Neural cell (in vitro differentiated cells): ENCODE results near the gene FGF12. TPM values are rescaled to one million over a fixed set of nuclear protein-coding genes. Genes with fewer than 3 reads are reported as not detected.
"Not testable (repeated sequence)": the region's sequence is repeated elsewhere in the genome, so short reads cannot be mapped to it uniquely, and the experiment has no call there.

Source experiments
- H2AFZ ChIP-seq: fragments of 200-600, 300-800 bp; sonication (generic), shearing (Covaris generic); 2 replicates; pipeline ENCODE4 v1.6.0; 2014; ENCODE audit warnings: low read depth, mild to moderate bottlenecking, antibody characterized with exemption, low read length, moderate library complexity
- H3F3A ChIP-seq: fragments of 200-600 bp; shearing (Covaris generic); 2 replicates; pipeline ENCODE4 v1.6.1; 2016; ENCODE audit warnings: mild to moderate bottlenecking, moderate library complexity, mixed read lengths, antibody characterized with exemption, low read length; ENCODE audit not compliant: insufficient read depth, poor library complexity, severe bottlenecking
- H3K27ac ChIP-seq: fragments of 200-600, 300-800 bp; sonication (generic), shearing (Covaris generic); 2 replicates; pipeline ENCODE4 v1.5.1; 2014; ENCODE audit warnings: mild to moderate bottlenecking, low read length, moderate library complexity
- H3K27me3 ChIP-seq: fragments of 300-800, 200-600 bp; sonication (generic), shearing (Covaris generic); 2 replicates; pipeline ENCODE4 v1.6.0; 2014; ENCODE audit warnings: mild to moderate bottlenecking, low read depth, low read length, moderate library complexity; ENCODE audit not compliant: insufficient read depth
- H3K36me3 ChIP-seq: fragments of 300-800, 200-600 bp; sonication (generic), shearing (Covaris generic); 2 replicates; pipeline ENCODE4 v1.5.1; 2014; ENCODE audit warnings: mild to moderate bottlenecking, antibody characterized with exemption, low read length, moderate library complexity; ENCODE audit not compliant: insufficient read depth
- H3K4me2 ChIP-seq: fragments of 300-800, 200-600 bp; sonication (generic), shearing (Covaris generic); 2 replicates; pipeline ENCODE4 v1.6.0; 2014; ENCODE audit warnings: mild to moderate bottlenecking, low read length
- H3K4me3 ChIP-seq: fragments of 300-800, 200-600 bp; sonication (generic), shearing (Covaris generic); 2 replicates; pipeline ENCODE4 v1.5.1; 2014; ENCODE audit warnings: mild to moderate bottlenecking, low read length, moderate library complexity
- H3K79me2 ChIP-seq: fragments of 200-600 bp; shearing (Covaris generic); replicated peaks from 2 replicates; pipeline ENCODE4 v1.6.0; 2014; ENCODE audit warnings: mild to moderate bottlenecking, low read length, moderate library complexity; ENCODE audit not compliant: insufficient read depth
- H3K9ac ChIP-seq: fragments of 300-800, 200-600 bp; sonication (generic), shearing (Covaris generic); 2 replicates; pipeline ENCODE4 v1.6.1; 2016; ENCODE audit warnings: mild to moderate bottlenecking, low read length, mixed read lengths
- H3K9me2 ChIP-seq: fragments of 200-600 bp; shearing (Covaris generic); 2 replicates; pipeline ENCODE4 v1.6.1; 2016; ENCODE audit warnings: mild to moderate bottlenecking, low read length, mixed read lengths; ENCODE audit not compliant: insufficient read depth
- H3K9me3 ChIP-seq: fragments of 200-600, 300-800 bp; sonication (generic), shearing (Covaris generic); 2 replicates; pipeline ENCODE4 v1.6.1; 2016; ENCODE audit warnings: mild to moderate bottlenecking, mixed run types, low read length, moderate library complexity, mixed read lengths
- H4K20me1 ChIP-seq: fragments of 200-600 bp; shearing (Covaris generic); 2 replicates; pipeline ENCODE4 v1.6.1; 2016; ENCODE audit warnings: mild to moderate bottlenecking, mixed run types; ENCODE audit not compliant: insufficient read depth
- EP300 ChIP-seq: fragments of 450-650 bp; conservative IDR thresholded peaks from 2 replicates; pipeline ENCODE4 v1.6.1; 2014; ENCODE audit warnings: antibody characterized with exemption, mild to moderate bottlenecking, moderate library complexity; ENCODE audit not compliant: poor library complexity, severe bottlenecking
- EZH2 ChIP-seq: fragments of 200-600, 300-800 bp; shearing (Covaris generic), sonication (generic); IDR thresholded peaks from 2 replicates; pipeline ENCODE4 v1.6.1; 2014; ENCODE audit warnings: antibody characterized with exemption, low read length, borderline replicate concordance, mild to moderate bottlenecking; ENCODE audit not compliant: insufficient read depth, poor library complexity, severe bottlenecking
- MXI1 ChIP-seq: fragments of 450-650 bp; conservative IDR thresholded peaks from 2 replicates; pipeline ENCODE4 v1.6.1; 2014; ENCODE audit warnings: antibody characterized with exemption, mild to moderate bottlenecking; ENCODE audit not compliant: poor library complexity, severe bottlenecking
- POLR2AphosphoS5 ChIP-seq: IDR thresholded peaks from 2 replicates; pipeline ENCODE4 v1.6.1; 2012
- RAD21 ChIP-seq: fragments of 450-650 bp; conservative IDR thresholded peaks from 2 replicates; pipeline ENCODE4 v1.6.1; 2014; ENCODE audit warnings: antibody characterized with exemption, mild to moderate bottlenecking, moderate library complexity
- SMC3 ChIP-seq: fragments of 450-650 bp; conservative IDR thresholded peaks from 2 replicates; pipeline ENCODE4 v1.6.1; 2014; ENCODE audit warnings: antibody characterized with exemption, mild to moderate bottlenecking, moderate library complexity; ENCODE audit not compliant: poor library complexity
- TAF1 ChIP-seq: IDR thresholded peaks from 2 replicates; pipeline ENCODE4 v1.6.1; 2012; ENCODE audit warnings: low read depth
- polyA plus RNA-seq: library from polyadenylated mRNA; depleted of rRNA; stranded (reverse); fragments of >200 nt; gene quantifications from 2 replicates; pipeline ENCODE4 v1.2.3, GENCODE V29; 2014
- TF ChIP-seq, protein P1 (sequence below): fragments of 450-650 bp; IDR thresholded peaks from 2 replicates; pipeline ENCODE4 v1.5.1; 2014; ENCODE audit warnings: antibody characterized with exemption, mild to moderate bottlenecking, moderate library complexity; ENCODE audit not compliant: poor library complexity, severe bottlenecking
- TF ChIP-seq, protein P2 (sequence below): IDR thresholded peaks from 2 replicates; pipeline ENCODE4 v1.6.1; 2012; ENCODE audit warnings: borderline replicate concordance

FGF12 gene
- polyA plus RNA-seq, 1 donor from 2014 or later, result 4.8 TPM

DNA sequence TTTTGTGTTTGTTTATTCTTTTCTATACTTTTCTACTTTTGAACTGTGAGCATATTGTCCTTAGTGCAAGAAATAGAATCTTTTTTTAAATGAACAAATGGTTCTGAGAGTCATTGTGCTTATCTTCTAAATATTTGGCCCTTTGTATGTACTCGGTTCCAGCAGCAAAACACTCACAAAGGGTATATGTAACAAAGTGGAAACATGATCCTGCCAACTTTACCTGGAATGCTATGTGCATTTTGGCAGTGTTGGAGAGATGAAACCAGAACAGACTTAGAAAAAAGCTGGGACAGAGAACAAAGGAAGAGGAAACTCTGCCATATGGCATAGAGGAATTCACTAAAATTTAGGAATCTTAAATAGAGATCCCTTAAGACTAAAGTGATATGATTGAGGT is 150.1 kb downstream of the FGF12 start:
- Histone ChIP-seq H3K36me3 (no peaks in the 10 kb centered on the region), H3K4me3 (no peak overlapping the region), H3K4me2 (no peak overlapping the region), H3K9me3 (peaks cover 8% of the 10 kb centered on the region), H3K9ac (no peak overlapping the region), H3F3A (no peaks in the 10 kb centered on the region), H3K27ac (no peak overlapping the region), H3K27me3 (no peaks in the 10 kb centered on the region), H3K9me2 (no peaks in the 10 kb centered on the region), H4K20me1 (no peaks in the 10 kb centered on the region), H2AFZ (no peak overlapping the region), H3K79me2 (no peaks in the 10 kb centered on the region)
- TF ChIP-seq RAD21 (no peak), POLR2AphosphoS5 (no peak), MXI1 (no peak), TAF1 (no peak), EP300 (no peak), SMC3 (no peak), EZH2 (no peak)
- TF ChIP-seq, protein P1, sequence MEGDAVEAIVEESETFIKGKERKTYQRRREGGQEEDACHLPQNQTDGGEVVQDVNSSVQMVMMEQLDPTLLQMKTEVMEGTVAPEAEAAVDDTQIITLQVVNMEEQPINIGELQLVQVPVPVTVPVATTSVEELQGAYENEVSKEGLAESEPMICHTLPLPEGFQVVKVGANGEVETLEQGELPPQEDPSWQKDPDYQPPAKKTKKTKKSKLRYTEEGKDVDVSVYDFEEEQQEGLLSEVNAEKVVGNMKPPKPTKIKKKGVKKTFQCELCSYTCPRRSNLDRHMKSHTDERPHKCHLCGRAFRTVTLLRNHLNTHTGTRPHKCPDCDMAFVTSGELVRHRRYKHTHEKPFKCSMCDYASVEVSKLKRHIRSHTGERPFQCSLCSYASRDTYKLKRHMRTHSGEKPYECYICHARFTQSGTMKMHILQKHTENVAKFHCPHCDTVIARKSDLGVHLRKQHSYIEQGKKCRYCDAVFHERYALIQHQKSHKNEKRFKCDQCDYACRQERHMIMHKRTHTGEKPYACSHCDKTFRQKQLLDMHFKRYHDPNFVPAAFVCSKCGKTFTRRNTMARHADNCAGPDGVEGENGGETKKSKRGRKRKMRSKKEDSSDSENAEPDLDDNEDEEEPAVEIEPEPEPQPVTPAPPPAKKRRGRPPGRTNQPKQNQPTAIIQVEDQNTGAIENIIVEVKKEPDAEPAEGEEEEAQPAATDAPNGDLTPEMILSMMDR, result no peak
- TF ChIP-seq, protein P2, sequence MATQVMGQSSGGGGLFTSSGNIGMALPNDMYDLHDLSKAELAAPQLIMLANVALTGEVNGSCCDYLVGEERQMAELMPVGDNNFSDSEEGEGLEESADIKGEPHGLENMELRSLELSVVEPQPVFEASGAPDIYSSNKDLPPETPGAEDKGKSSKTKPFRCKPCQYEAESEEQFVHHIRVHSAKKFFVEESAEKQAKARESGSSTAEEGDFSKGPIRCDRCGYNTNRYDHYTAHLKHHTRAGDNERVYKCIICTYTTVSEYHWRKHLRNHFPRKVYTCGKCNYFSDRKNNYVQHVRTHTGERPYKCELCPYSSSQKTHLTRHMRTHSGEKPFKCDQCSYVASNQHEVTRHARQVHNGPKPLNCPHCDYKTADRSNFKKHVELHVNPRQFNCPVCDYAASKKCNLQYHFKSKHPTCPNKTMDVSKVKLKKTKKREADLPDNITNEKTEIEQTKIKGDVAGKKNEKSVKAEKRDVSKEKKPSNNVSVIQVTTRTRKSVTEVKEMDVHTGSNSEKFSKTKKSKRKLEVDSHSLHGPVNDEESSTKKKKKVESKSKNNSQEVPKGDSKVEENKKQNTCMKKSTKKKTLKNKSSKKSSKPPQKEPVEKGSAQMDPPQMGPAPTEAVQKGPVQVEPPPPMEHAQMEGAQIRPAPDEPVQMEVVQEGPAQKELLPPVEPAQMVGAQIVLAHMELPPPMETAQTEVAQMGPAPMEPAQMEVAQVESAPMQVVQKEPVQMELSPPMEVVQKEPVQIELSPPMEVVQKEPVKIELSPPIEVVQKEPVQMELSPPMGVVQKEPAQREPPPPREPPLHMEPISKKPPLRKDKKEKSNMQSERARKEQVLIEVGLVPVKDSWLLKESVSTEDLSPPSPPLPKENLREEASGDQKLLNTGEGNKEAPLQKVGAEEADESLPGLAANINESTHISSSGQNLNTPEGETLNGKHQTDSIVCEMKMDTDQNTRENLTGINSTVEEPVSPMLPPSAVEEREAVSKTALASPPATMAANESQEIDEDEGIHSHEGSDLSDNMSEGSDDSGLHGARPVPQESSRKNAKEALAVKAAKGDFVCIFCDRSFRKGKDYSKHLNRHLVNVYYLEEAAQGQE, result no peak

DNA sequence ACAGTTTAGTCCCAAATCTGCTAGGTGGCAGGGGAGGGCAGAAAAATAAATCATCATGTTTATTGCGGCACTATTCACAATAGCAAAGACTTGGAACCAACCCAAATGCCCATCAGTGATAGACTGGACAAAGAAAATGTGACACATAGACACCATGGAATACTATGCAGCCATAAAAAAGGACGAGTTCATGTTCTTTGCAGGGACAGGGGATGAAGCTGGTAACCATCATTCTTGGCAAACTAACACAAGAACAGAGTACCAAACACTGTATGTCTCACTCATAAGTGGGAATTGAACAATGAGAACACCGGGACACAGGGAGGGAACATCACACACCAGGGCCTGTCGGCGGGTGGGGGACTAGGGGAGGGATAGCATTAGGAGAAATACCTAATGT is 150.6 kb downstream of the FGF12 start:
- H3K9me3 ChIP-seq, H3F3A ChIP-seq, H3K79me2 ChIP-seq, H4K20me1 ChIP-seq, H3K9ac ChIP-seq, H3K36me3 ChIP-seq, H3K9me2 ChIP-seq, H2AFZ ChIP-seq, H3K27ac ChIP-seq, H3K27me3 ChIP-seq, H3K4me3 ChIP-seq, H3K4me2 ChIP-seq: not testable (repeated sequence)

DNA sequence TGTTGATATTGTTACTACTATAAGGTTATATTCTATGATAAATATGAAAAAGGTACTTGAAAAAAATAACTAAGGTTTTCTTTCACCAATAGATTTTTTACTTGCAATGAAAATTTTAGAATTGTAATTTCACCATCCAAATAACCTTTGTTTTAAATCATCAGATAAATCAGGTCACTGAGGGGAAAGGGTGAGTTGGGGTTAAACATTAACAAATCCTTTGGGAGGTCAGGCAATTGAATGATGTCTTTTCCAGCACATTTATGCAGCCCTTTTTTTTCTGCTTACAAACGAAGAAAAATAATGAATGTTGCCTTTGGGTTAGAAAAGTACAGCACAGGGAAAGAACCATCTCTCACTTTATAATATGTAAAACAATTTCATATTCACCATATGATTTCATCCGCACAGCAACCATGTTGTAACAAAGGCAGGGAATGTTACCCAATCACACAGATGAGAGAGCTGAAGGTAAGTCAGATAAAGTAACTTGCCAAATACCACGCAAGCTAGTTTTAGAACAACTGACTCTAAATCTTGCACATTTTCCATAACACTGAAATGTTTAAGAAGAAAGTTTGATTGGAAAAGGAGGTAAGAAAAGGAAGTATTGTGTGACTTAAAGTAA is 151.3 kb downstream of the FGF12 start:
- no peaks in the 10 kb centered on the region for H3K79me2 ChIP-seq
- TF ChIP-seq MXI1, result no peak
- TF ChIP-seq SMC3, result no peak
- no peak for TF ChIP-seq POLR2AphosphoS5
- TF ChIP-seq EZH2, result no peak
- TF ChIP-seq, protein P1, result no peak
- no peak overlapping the region for H3K4me3 ChIP-seq
- H3K27ac ChIP-seq, result no peak overlapping the region
- no peaks in the 10 kb centered on the region for H3K36me3 ChIP-seq
- H3F3A ChIP-seq, result no peaks in the 10 kb centered on the region
- H3K4me2 ChIP-seq, result no peak overlapping the region
- no peaks in the 10 kb centered on the region for H4K20me1 ChIP-seq
- H3K9ac ChIP-seq, result no peak overlapping the region
- no peak overlapping the region for H2AFZ ChIP-seq
- H3K9me2 ChIP-seq, result no peaks in the 10 kb centered on the region
- peaks cover 8% of the 10 kb centered on the region for H3K9me3 ChIP-seq
- H3K27me3 ChIP-seq, result no peaks in the 10 kb centered on the region
